DMS53 (cell line): ENCODE data around the gene DDR1.
"Not testable (repeated sequence)": the region's sequence is repeated elsewhere in the genome, so short reads cannot be mapped to it uniquely, and the experiment has no call there.

Experiments used
- DNase-seq: peaks from one replicate; lab custom pipeline; 2025; lab: John Stamatoyannopoulos, UW

Gene DDR1

DNA sequence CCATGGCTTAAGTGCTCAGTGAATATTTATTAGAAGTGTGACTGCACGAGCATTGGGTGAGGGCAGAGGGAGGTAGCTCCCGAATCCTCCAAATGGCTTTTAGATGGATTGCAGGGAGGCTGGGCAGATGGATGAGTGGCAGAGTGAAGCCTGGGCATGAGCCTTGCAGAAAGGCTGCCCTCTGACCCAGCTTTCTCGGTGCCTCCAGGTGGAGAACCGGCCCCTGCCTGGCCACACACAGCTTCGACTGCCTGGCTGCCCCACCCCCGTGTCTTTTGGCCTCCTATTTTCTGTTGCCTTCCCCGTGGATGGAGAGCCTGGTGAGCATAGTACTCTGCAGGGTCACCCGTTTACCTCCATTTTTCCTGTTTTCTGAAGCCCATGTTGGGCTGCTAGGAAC is 33.2 kb downstream of the DDR1 start:
- DNase-seq: no peak

DNA sequence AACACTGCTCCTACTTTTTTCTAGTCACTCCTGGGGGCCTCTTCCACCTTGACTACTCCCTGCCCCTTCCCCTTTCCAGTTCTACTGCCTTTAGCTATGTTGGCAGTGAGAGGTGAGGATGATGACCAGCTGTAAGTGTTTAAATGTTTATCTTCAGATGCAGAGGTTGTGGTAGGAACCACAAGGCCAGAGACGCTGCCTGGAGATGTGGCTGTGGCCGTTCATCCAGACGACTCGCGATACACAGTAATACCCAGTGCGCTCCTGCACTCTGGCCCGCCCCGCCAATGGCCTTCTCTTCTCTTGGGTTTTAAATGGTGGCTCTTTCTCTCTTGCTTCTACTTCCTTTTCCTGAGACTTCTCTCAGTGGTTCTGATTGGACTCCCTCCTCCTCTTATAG is 34.4 kb downstream of the DDR1 start:
- no peak for DNase-seq

DNA sequence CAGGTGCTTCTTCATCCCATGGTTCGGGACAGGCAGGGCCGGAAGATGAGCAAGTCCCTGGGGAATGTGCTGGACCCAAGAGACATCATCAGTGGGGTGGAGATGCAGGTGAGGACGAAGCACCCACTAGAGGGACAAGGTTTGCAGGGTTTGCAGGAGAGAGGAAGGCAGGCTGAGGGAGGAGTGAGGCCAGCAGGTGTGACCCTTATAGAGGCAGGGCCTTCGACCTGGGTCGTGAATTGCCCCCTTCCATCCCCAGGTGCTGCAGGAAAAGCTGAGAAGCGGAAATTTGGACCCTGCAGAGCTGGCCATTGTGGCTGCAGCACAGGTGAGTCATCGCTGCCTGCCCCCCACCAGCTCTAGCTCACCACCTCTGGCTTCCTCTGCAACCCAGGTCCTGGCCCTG is 38.1 kb downstream of the DDR1 start:
- DNase-seq: no peak

GRCh38 chr6:30924040-30924627 is 39.8 kb downstream of the DDR1 start:
- not testable (repeated sequence) for DNase-seq

DNA sequence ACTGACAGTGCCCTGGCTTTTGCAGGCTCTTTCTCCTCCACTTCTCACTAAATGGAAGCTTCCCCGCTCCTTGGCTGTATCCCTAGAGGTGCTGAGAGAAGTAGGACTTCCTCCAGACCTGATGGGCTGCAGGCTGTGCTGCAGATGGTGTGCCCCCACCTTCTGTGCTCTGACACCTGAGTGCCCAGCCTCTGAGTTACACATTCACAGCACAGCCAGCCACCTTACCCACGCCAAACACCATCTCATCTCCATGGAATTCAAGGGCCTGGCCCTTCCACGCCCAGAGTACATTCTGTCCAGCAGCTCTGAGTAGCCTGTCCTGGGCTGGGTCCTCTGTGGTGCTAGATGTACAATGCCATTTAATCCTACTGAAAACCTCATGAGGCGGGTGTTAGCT is 42.3 kb downstream of the DDR1 start:
- DNase-seq: no peak

- DNase-seq: not testable (repeated sequence)
Observed at GRCh38 chr6:30927080-30927479, 42.8 kb downstream of the DDR1 start.

DNA sequence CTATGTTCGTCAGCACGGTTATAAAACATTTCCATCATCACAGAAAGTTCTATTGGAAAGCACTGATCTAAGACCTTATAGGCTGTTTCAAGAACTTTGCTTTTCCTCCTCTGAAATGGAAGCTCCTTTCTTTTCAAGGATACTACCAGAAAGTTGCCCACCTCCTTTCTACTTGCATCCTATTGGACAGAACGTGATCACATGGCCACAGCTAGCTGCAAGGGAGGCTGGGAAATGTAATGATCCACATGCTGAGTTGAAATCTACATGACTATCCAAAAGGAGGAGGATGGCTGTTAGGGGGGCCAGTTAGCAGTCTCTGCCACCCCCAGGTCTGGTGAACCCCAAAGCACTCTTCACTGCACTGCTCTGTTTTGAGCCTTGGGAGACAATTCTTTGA is 44.4 kb downstream of the DDR1 start:
- DNase-seq: no peak

GRCh38 chr6:30930506-30930905 is 46.2 kb downstream of the DDR1 start:
- no peak for DNase-seq

DNA sequence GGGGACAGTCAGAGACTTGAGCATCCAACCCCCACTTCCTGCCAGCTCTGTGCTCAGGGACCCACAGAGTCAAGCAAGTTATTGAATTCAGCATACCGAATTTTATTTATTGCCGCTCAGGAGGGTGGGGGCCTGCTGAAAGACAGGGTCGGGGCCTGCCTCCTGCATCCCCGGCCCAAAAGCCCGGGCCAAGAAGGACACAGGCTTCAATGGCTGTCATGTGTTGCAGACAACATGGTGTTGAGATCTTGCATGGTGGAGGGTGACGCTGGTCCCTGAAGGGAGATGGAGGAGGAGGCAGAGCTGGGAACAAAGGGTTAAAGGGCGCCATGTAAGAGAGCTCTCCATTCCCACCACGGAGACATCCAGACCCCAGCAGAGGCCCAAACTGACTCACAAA is 47.0 kb downstream of the DDR1 start:
- DNase-seq: no peak

DNA sequence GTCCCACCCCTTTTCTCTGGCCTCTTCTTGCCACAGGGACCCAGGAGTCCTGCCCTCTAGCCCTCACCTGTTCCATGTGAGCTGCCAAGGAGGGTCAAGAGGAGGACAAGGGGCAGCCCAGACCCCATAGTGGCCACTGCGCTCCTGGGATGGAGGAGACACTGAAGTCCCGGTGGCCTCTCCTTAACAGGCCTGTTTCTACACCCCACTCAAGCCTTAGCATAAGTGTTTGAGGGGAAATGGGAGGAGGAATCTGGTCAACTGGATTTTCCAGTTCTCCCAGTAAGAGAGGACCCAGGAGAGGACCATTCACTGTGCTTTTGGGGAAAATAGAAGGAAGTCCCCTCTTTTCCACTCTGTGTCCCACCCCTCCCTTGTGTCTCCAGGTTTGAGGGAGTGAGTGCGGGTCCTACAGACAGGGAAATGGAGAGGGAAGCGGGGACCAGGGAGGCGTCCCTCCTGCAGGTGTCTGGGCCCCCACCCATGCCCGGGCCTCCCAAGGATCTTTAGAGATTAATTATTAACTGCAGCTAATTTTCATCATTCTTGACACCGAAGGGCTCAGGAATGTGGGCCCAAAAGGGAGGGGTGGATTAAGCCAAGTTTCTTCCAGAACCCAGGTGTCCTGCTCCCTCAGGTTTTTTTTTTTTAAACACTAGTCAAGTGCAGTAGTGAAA is 47.8 kb downstream of the DDR1 start, which contains the start of gene SFTA2:
Gene SFTA2 (minus strand): TSS at position 202 of the 677 bp plus-strand sequence. CDS start 74 bp downstream, at position 128.
- DNase-seq: peak; percentile 81

DNA sequence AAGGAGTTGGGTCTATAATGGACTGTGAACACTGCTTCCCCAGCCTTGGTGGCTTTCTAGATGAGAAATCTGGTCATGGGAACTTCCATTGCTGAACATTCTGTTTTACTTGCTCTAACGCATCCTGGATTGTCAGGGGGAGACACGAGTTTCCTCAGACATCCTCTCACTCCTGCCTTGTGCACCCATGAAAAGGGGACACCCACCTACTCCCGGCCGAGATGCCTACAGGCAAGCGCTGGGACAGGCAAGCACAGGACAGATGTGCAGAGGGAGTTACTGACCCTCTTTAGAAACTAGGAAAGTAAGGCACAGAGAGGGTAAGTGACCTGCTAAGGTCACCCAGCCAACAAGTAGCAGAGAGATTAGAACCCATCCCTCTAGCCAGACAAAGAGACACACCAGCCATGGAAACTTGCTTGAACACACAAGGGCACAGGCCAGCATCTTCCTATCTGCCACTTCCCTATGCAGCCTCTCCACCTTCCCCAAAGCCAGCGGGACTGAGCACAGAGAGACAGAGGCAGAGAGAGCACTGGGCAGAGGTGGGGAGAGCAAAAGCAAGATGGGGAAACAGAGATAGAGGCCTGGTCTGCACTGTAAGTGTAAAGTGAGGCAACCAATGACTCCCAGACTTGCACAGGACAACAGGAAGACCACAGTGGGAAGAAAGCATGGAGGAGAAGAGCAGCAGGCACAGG is 48.5 kb downstream of the DDR1 start:
- DNase-seq: peak; percentile 57

DNA sequence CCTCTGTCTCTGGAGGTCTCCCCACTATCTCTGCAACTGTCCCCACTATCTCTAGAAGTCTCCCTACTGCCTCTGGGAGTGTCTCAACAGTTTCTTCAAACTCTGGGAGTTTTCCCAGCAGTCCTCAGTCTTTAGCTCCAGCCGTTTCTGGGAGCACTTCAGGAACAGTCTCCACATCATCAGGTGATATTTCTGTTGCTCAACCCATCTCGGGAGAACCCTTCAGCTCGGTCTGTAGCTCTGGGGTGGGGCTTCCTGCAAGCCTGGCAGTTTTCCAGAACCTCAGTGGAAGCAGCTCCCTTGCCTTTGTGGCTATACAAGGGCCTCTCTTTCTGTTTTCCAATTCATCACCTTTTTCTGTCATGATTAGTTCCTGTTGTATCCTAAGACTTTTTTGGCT is 50.7 kb downstream of the DDR1 start:
- DNase-seq: peak; percentile 42

- DNase-seq: no peak
Observed at GRCh38 chr6:30937265-30937664, 52.9 kb downstream of the DDR1 start.

DNA sequence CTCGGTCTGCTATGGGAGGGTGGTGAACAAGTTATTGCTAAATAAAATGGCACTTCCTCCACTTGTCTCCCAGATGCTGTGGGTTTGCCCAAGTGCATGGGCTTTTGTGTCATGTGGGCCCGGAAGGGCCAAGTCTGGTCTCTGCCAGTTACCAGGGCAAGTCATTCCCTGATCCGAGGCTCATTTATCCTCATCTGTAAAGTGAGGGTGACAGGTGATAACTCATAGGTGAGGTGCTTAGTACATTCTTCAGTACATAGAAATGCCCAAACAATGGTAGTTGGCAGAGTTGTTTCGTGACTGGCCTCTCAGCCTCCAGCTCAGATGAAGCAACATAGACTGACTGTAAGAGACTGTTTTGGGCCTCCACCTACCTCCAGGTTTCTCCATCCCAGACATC is 54.4 kb downstream of the DDR1 start:
- no peak for DNase-seq

DNA sequence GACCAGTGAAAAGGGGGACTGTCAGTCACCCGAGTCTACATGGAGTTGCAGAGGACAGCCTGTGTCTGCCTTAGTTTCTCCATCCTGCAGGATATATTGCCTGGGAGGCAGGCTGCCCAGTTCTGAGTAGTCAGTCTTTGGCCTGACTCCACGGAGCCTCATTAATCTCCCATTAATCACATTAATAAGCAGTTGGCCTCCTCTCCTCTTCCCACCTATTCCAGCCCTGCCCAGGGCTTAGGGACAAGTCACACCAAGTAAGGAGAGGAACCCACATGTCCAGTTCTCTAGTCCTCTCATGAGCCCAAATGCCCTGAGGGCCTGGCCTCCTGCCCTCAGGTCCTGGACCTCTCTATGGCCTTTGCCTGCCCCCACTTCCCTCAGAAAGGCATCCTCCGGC is 55.2 kb downstream of the DDR1 start:
- no peak for DNase-seq

DNA sequence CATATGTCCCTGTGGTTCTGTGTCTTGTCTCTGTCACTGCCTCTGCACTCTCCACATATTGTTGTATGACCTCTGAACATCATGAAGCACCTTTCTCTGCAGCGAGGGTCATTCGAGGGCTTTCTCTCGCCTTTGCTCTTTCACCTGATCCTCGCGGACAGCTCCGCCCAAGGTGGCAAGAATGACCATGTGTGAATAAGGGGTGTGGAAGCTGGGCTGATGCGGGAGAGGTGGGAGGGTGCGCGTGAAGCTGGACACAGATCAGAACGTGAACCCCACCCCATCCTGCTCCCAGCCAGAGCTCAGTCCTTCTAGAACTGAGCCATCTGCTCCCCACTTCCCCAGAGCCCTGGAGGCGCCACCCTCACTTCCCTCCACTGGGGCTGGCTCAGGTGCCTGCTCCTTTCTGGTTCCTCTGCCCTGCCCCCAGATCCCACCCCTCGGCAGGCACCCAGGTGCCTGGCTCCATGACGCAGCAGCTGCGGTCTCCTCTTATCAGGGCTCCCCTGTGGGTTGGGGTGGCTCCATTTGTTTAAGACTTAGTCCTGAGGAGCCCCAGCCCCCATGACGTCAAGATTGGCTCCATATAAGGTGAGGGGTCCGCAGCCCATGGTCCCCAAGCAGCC is 56.2 kb downstream of the DDR1 start, which contains the start of gene MUCL3:
Gene MUCL3 (plus strand): TSS at position 613 of the 626 bp plus-strand sequence. CDS start 27 bp downstream, outside the sequence.
- no peak for DNase-seq

GRCh38 chr6:30942338-30943060 is 58.2 kb downstream of the DDR1 start:
- DNase-seq: no peak

- no peak for DNase-seq
Observed at GRCh38 chr6:30944051-30944450, 59.7 kb downstream of the DDR1 start.

- DNase-seq: no peak
Observed at GRCh38 chr6:30945281-30945680, 61.0 kb downstream of the DDR1 start.

- no peak for DNase-seq
Observed at GRCh38 chr6:30947231-30947630, 62.9 kb downstream of the DDR1 start.

- DNase-seq: no peak
Observed at GRCh38 chr6:30948811-30949210, 64.5 kb downstream of the DDR1 start.
